PC-3 (cell line): ENCODE results near the gene ZNF143. TPM values are rescaled to one million over a fixed set of nuclear protein-coding genes. Genes with fewer than 3 reads are reported as not detected.

Source experiments
- ATAC-seq: fragments of 200-7000 bp; cut with Tn5 transposase; 2 replicates; pipeline ENCODE4 v1.9.1; 2020; ENCODE audit warnings: mild to moderate bottlenecking, moderate library complexity
- Bru-seq: library from RNA; stranded (reverse); fragments of 400-500 nt; gene quantifications from one replicate; lab custom pipeline; 2021; lab: Mats Ljungman, UMichigan
- BruChase-seq, 2 experiments: library from RNA; stranded (reverse); fragments of 400-500 nt; gene quantifications; one replicate each; lab custom pipeline; 2021; lab: Mats Ljungman, UMichigan
- BruUV-seq: library from RNA; stranded (reverse); fragments of 400-500 nt; replicated peaks from 2 replicates; lab custom pipeline; 2021; lab: Mats Ljungman, UMichigan
- CTCF ChIA-PET: fragments of 300-600 bp; sonication (Branson Sonifier 250); formaldehyde crosslinking; loops from one replicate; lab custom pipeline; 2022; ENCODE audit warnings: antibody characterized with exemption; lab: Charles Lee
- POLR2A ChIA-PET: fragments of 300-600 bp; sonication (Branson Sonifier 250); formaldehyde crosslinking; loops from one replicate; lab custom pipeline; 2022; ENCODE audit warnings: antibody characterized with exemption; ENCODE audit not compliant: unreplicated experiment; lab: Charles Lee
- DNase-seq: peaks from one replicate; pipeline ENCODE4 v3.0.0-alpha.2; 2015
- H2AFZ ChIP-seq: fragments of 300-600 bp; sonication (generic); 2 replicates; pipeline ENCODE4 v1.6.0; 2016; ENCODE audit warnings: antibody characterized with exemption, low read length
- H3F3A ChIP-seq: fragments of 300-600 bp; sonication (generic); one replicate; pipeline ENCODE4 v1.6.0; 2017; ENCODE audit warnings: antibody characterized with exemption, low read length, control low read depth, mild to moderate bottlenecking; ENCODE audit not compliant: unreplicated experiment
- H3K27ac ChIP-seq: fragments of 300-600 bp; sonication (generic); 2 replicates; pipeline ENCODE4 v1.5.1; 2016; ENCODE audit warnings: mild to moderate bottlenecking, low read length
- H3K27me3 ChIP-seq: fragments of 300-600 bp; sonication (generic); 2 replicates; pipeline ENCODE4 v1.6.1; 2016; ENCODE audit warnings: low read length, mixed read lengths
- H3K36me3 ChIP-seq: fragments of 300-600 bp; sonication (generic); 2 replicates; pipeline ENCODE4 v1.6.1; 2016; ENCODE audit warnings: low read depth, mixed run types, low read length, mixed read lengths
- H3K4me1 ChIP-seq: fragments of 300-600 bp; sonication (generic); 2 replicates; pipeline ENCODE4 v1.5.1; 2016; ENCODE audit warnings: low read length; ENCODE audit not compliant: insufficient read depth
- H3K4me2 ChIP-seq: fragments of 300-600 bp; sonication (generic); 2 replicates; pipeline ENCODE4 v1.6.0; 2016; ENCODE audit warnings: low read length
- H3K4me3 ChIP-seq: fragments of 300-600 bp; sonication (generic); 2 replicates; pipeline ENCODE4 v1.5.1; 2016; ENCODE audit warnings: mild to moderate bottlenecking, low read length, mixed read lengths
- H3K79me2 ChIP-seq: fragments of 300-600 bp; sonication (generic); 2 replicates; pipeline ENCODE4 v1.6.1; 2017; ENCODE audit warnings: low read length, mixed read lengths
- H3K9ac ChIP-seq: fragments of 300-600 bp; sonication (generic); 2 replicates; pipeline ENCODE4 v1.6.0; 2016; ENCODE audit warnings: mild to moderate bottlenecking, low read length
- H3K9me2 ChIP-seq: fragments of 300-600 bp; sonication (generic); replicated peaks from 2 replicates; pipeline ENCODE4 v1.6.1; 2016; ENCODE audit warnings: mixed run types, low read length, mixed read lengths
- H3K9me3 ChIP-seq: fragments of 300-600 bp; sonication (generic); 2 replicates; pipeline ENCODE4 v1.6.1; 2016; ENCODE audit warnings: low read length, mixed read lengths
- H4K20me1 ChIP-seq: fragments of 300-600 bp; sonication (generic); 2 replicates; pipeline ENCODE4 v1.6.1; 2016; ENCODE audit warnings: low read length, mixed read lengths
- EZH2 ChIP-seq: fragments of 300-600 bp; sonication (generic); IDR thresholded peaks from one replicate; pipeline ENCODE4 v1.6.1; 2017; ENCODE audit warnings: antibody characterized with exemption, mild to moderate bottlenecking, low read length; ENCODE audit not compliant: unreplicated experiment
- EZH2phosphoT487 ChIP-seq: fragments of 300-600 bp; sonication (generic); IDR thresholded peaks from 2 replicates; pipeline ENCODE4 v1.6.1; 2018; ENCODE audit warnings: mild to moderate bottlenecking, antibody characterized with exemption, low read length, borderline replicate concordance
- intact Hi-C: fragments of 100-400 bp; cut with micrococcal nuclease; formaldehyde crosslinking; loops from 2 replicates; pipeline ENCODE4 v1.9.0; 2023
- long read RNA-seq: library from polyadenylated mRNA; unstranded; transcript quantifications from one replicate; pipeline ENCODE4 v2.0.0, GENCODE V29; 2021; ENCODE audit not compliant: unreplicated experiment
- total RNA-seq: library from RNA; depleted of rRNA; stranded (reverse); fragments of >200 nt; gene quantifications from 2 replicates; pipeline ENCODE4 v1.2.3, GENCODE V29; 2014; rRNA removed
- TF ChIP-seq, protein P1 (sequence below): fragments of 300-600 bp; sonication (generic); conservative IDR thresholded peaks from 2 replicates; pipeline ENCODE4 v1.5.1; 2017; ENCODE audit warnings: antibody characterized with exemption, low read depth, mild to moderate bottlenecking, low read length

Gene ZNF143
- total RNA-seq, result 21.8 and 33.9 TPM in 2 replicates
- Bru-seq, nascent RNA, result percentile 66 among the genes with signal in this experiment
- BruChase-seq, experiment 1, labeled RNA remaining after a 6-hour chase, result percentile 73 among the genes with signal in this experiment
- percentile 71 among the genes with signal in this experiment for BruChase-seq, experiment 2, labeled RNA remaining after a 2-hour chase
- long read RNA-seq, transcript ZNF143-213 (16 exons, 2,022 nt), result minor isoform, 10 of 56 reads
- long read RNA-seq, transcript ZNF143-203 (16 exons, 2,947 nt), result major isoform, 23 of 56 reads
- long read RNA-seq, partial matches to known transcripts, result 5 of 56 reads
- long read RNA-seq, other reads (novel, unspliced or antisense), result 17 of 56 reads

DNA sequence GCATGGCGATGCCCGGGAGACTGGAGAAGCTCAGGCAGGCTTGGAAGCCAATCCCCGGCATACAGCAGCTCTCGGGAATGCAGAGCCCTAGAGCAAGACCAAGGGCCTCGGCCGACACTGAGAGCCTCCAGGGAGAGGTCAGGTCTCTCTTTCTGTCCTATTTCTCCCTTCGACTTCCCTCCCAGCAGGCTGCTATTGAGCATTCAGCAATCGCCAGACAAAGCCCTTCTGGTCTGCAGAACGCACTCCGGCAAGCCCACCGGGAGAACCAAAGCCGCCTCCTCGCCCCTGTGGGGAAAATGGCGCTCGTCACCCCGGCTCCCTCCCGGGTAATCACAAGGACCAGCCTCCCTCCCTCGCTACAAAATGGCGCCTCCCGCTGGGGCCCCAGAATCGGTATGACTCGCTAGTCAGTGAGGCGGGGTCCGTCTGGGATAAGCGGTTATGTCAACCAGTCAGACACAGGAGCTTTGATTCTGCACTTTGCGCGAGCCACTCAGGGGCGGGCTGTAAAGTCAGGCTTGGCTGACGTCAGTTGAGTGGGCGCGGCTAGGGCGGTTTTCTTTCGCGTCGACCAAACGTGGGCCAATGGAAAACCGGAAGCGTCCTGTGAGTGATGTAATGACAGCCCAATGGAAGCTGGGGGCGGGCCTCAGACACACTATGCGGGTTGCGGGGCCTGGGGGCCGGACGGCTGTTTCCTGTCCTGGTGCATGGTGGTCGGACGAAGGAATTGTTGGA is at the start of gene ZNF143:
ZNF143 (plus strand) TSS at position 691 of the 741 bp plus-strand sequence. CDS start 10,297 bp downstream, outside the sequence.
- CTCF ChIA-PET, result interaction anchor here (0.6 to 1.4 kb wide), 2 partner anchors 46 kb away, joined by 3 to 5 read pairs; no protein-coding TSS in a partner anchor
- Histone ChIP-seq H3K4me1 (peaks cover 18% of the 10 kb centered on the region), H3K27me3 (no peaks in the 10 kb centered on the region), H3K9me2 (no peaks in the 10 kb centered on the region), H3K79me2 (peaks cover 55% of the 10 kb centered on the region), H3K4me2 (peak within 1 kb of the TSS; percentile 90), H2AFZ (peak within 1 kb of the TSS; percentile 72), H3K36me3 (no peaks in the 10 kb centered on the region), H3K9ac (peak within 1 kb of the TSS; percentile 100), H3F3A (peaks cover 6% of the 10 kb centered on the region), H4K20me1 (no peaks in the 10 kb centered on the region), H3K27ac (peak within 1 kb of the TSS; percentile 98), H3K4me3 (peak within 1 kb of the TSS; percentile 81), H3K9me3 (no peaks in the 10 kb centered on the region)
- ATAC-seq, result peak; percentile 89
- POLR2A ChIA-PET, result interaction anchor here (0.5 to 1.2 kb wide), 10 partner anchors 38 to 844 kb away, joined by 3 to 14 read pairs (median 4); partner anchors contain the start of gene WEE1
- no TSS peak for BruUV-seq
- DNase-seq, result peak; percentile 99
- TF ChIP-seq EZH2 (no peak), EZH2phosphoT487 (no peak)
- TF ChIP-seq, protein P1, sequence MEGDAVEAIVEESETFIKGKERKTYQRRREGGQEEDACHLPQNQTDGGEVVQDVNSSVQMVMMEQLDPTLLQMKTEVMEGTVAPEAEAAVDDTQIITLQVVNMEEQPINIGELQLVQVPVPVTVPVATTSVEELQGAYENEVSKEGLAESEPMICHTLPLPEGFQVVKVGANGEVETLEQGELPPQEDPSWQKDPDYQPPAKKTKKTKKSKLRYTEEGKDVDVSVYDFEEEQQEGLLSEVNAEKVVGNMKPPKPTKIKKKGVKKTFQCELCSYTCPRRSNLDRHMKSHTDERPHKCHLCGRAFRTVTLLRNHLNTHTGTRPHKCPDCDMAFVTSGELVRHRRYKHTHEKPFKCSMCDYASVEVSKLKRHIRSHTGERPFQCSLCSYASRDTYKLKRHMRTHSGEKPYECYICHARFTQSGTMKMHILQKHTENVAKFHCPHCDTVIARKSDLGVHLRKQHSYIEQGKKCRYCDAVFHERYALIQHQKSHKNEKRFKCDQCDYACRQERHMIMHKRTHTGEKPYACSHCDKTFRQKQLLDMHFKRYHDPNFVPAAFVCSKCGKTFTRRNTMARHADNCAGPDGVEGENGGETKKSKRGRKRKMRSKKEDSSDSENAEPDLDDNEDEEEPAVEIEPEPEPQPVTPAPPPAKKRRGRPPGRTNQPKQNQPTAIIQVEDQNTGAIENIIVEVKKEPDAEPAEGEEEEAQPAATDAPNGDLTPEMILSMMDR, result no peak
- intact Hi-C loops, result loop anchor here (1.0 to 2.0 kb wide), 3 partner anchors 46 to 153 kb away; no protein-coding TSS in a partner anchor

DNA sequence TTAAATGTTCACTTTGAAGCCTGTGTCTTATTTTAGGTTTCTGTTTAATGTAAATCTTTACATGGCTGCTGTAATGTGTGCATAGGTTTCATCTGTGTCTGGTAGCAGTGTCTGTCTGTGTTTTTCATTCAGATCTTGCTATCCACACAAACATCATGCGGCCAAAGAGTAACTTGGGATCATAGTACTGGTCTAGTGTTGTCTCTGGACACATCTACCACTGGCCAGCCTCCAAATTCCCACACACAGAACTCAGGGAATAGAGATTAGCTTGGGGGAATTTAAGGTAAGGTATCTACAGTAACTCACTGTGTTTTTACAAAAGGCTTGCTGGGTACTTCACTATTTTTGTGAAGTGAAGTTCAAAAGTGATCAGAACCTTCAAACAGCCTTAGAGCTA is 32.1 kb upstream of the ZNF143 start:
- intact Hi-C loops, result no loop called here
- POLR2A ChIA-PET, result no interaction called here

More for the DNA sequence above, 32.1 kb upstream of the ZNF143 start:
- Histone ChIP-seq H3K4me2 (no peak overlapping the region), H4K20me1 (no peaks in the 10 kb centered on the region), H3K4me1 (no peaks in the 10 kb centered on the region), H3K9ac (no peak overlapping the region), H3K79me2 (no peaks in the 10 kb centered on the region), H3K4me3 (no peak overlapping the region), H3K27ac (no peak overlapping the region), H3F3A (peaks cover 15% of the 10 kb centered on the region), H3K9me3 (no peaks in the 10 kb centered on the region), H3K9me2 (no peaks in the 10 kb centered on the region), H2AFZ (no peak overlapping the region), H3K36me3 (peaks cover 83% of the 10 kb centered on the region), H3K27me3 (no peaks in the 10 kb centered on the region)
- CTCF ChIA-PET, result no interaction called here
- no peak for ATAC-seq
- BruUV-seq, result no TSS peak
- DNase-seq, result no peak
- TF ChIP-seq EZH2 (no peak), EZH2phosphoT487 (no peak)
- TF ChIP-seq, protein P1, result no peak
